ENCODE results near the gene THBS3. TPM values are rescaled to one million over a fixed set of nuclear protein-coding genes. Genes with fewer than 3 reads are reported as not detected.

The THBS3 gene
- total and polyA plus RNA-seq, 9 of the 15 experiments (the other 6 are each of a cell fraction or from before 2014, with no cell fraction given), result 0.59 to 8.3 (median 3.2) TPM

GRCh38 chr1:155254228-155254713 is 46.6 kb upstream of the THBS3 start:
- Histone ChIP-seq H3K4me1 (replicated peaks in 1 of 2; ENCODE audit: control insufficient read depth in 2 of 2, insufficient read depth in 2 of 2, low read length in 2 of 2) (peaks cover 25 to 48% of the 10 kb centered on the region in 2 experiments), H3K36me3 (ENCODE audit: control insufficient read depth, insufficient read depth, low read length) (peaks cover 35% of the 10 kb centered on the region; the same call in 2 of the 3 replicates), H3K4me3 (peak overlapping the region; percentile 58), H4K20me1 (replicated peaks; ENCODE audit: control insufficient read depth, insufficient read depth, low read length) (no peaks in the 10 kb centered on the region), H3K4me2 (ENCODE audit: insufficient read depth, low read length) (peak overlapping the region; percentile 81), H3K79me2 (ENCODE audit: control insufficient read depth, insufficient read depth, low read length) (peaks cover 18% of the 10 kb centered on the region), H3K27me3 (ENCODE audit: control insufficient read depth in 2 of 2, insufficient read depth in 2 of 2, low read length in 2 of 2) (no peaks in the 10 kb centered on the region), H3K27ac (ENCODE audit: extremely low read depth, low read depth, low read length) (peak overlapping the region; percentile 65; the same call in 2 of the 3 replicates), H3K9me3 (replicated peaks; ENCODE audit: control insufficient read depth, insufficient read depth, low read depth, low read length) (no peaks in the 10 kb centered on the region), H2AFZ (ENCODE audit: low read depth, low read length) (peak overlapping the region; percentile 93; the same call in 1 of the 2 replicates), H3K9me1 (ENCODE audit: control insufficient read depth, insufficient read depth, low read length) (no peaks in the 10 kb centered on the region), H3K9ac (ENCODE audit: insufficient read depth in 1 of 2, low read depth in 2 of 2, low read length in 2 of 2) (peak overlapping the region; percentile 75 to 97; a peak in 3 of 4 replicates)
- intact Hi-C loops (cut with micrococcal nuclease) (loop anchor here (5.0 to 10.0 kb wide), 2 partner anchors 251 to 338 kb away; no protein-coding TSS in a partner anchor), in situ Hi-C loops (cut with MboI) (loop anchor here (10.0 kb wide), 1 partner anchor 341 kb away; no protein-coding TSS in a partner anchor)
- ChIA-PET POLR2A (no interaction called here), CTCF (ENCODE audit: low intra/inter-chr PET ratio) (interaction anchor here (1.2 kb wide), 1 partner anchor 69 kb away, joined by 4 read pairs; no protein-coding TSS in a partner anchor)
- peak in 2 of 4 experiments; percentile 23 to 31 for DNase-seq (ENCODE audit: extremely low read depth in 1 of 4, low spot score in 3 of 4)
- TF ChIP-seq ZNF134 (CRISPR knock-in tag; conservative IDR thresholded peaks at IDR 0.05) (no peak), ZHX1 (conservative IDR thresholded peaks at IDR 0.05; ENCODE audit: low read length) (no peak), MTA3 (IDR thresholded peaks at IDR 0.05; ENCODE audit: borderline replicate concordance) (0 out of 2 replicates have a peak, but pooled peaks have one; percentile 7), TFAP4 (CRISPR knock-in tag; IDR thresholded peaks at IDR 0.05; ENCODE audit: borderline replicate concordance) (peak; percentile 58; the same call in 1 of the 2 replicates), MAFG (tag; conservative IDR thresholded peaks at IDR 0.05) (no peak), SNRNP70 (optimal IDR thresholded peaks at IDR 0.05; ENCODE audit: low read depth, low read length) (no peak), NR1H2 (CRISPR knock-in tag; IDR thresholded peaks at IDR 0.05) (no peak), ZNF184 (CRISPR knock-in tag; IDR thresholded peaks at IDR 0.05) (no peak), TCF3 (CRISPR knock-in tag; IDR thresholded peaks at IDR 0.05) (no peak), BCOR (IDR thresholded peaks at IDR 0.05) (no peak), ZNF584 (CRISPR knock-in tag; IDR thresholded peaks at IDR 0.05; ENCODE audit: low read depth) (no peak), ZNF280B (CRISPR knock-in tag; IDR thresholded peaks at IDR 0.05) (no peak), FOXM1 (IDR thresholded peaks at IDR 0.05; ENCODE audit: low read depth) (no peak), FOXM1 (CRISPR knock-in tag; IDR thresholded peaks at IDR 0.05; ENCODE audit: low read depth) (0 out of 2 replicates have a peak, but pooled peaks have one; percentile 10), MAX (CRISPR knock-in tag; IDR thresholded peaks at IDR 0.05) (peak; percentile 10; the same call in 1 of the 2 replicates), TCF7 (IDR thresholded peaks at IDR 0.05; ENCODE audit: borderline replicate concordance) (no peak)
- no peak for ATAC-seq
- no TSS peak for BruUV-seq (replicated peaks)
- FAIRE-seq, result no peak
- 48% methylated on average over 10 of the region's 12 CpGs for WGBS (ENCODE audit: insufficient coverage, low coverage, missing lambda C conversion rate)
